ENCODE data around the gene MXD3. TPM values are rescaled to one million over a fixed set of nuclear protein-coding genes. Genes with fewer than 3 reads are reported as not detected.

MXD3 gene
- total RNA-seq, 1 donor from 2014 or later, result 31.1 TPM

GRCh38 chr5:177330991-177331842 lies 19.5 kb upstream of the MXD3 start:
- Histone ChIP-seq H3F3A (ENCODE audit: low read depth) (no peaks in the 10 kb centered on the region), H4K20me1 (ENCODE audit: low read depth) (peaks cover 3% of the 10 kb centered on the region), H3K4me1 (no peaks in the 10 kb centered on the region), H2AFZ (replicated peaks) (no peak overlapping the region), H3K9me3 (ENCODE audit: low read depth) (no peaks in the 10 kb centered on the region), H3K27me3 (no peaks in the 10 kb centered on the region), H3K27ac (no peak overlapping the region), H3K79me2 (ENCODE audit: low read depth) (no peaks in the 10 kb centered on the region), H3K36me3 (no peaks in the 10 kb centered on the region), H3K4me2 (no peak overlapping the region), H3K9ac (no peak overlapping the region), H3K4me3 (no peak overlapping the region)
- TF ChIP-seq EZH2 (IDR thresholded peaks at IDR 0.05), result no peak
- no peak for TF ChIP-seq CTCF (IDR thresholded peaks at IDR 0.05)
- TF ChIP-seq EZH2phosphoT487 (IDR thresholded peaks at IDR 0.05), result no peak
- no peak for DNase-seq (ENCODE audit: low spot score)
- peaks cover 11% of the 10 kb centered on the region for H3K36me3 Mint-ChIP-seq
- H3K27me3 Mint-ChIP-seq (ENCODE audit: insufficient read depth, low read depth), result peaks cover 9% of the 10 kb centered on the region
- no peak overlapping the region for H3K27ac Mint-ChIP-seq
- no peak overlapping the region for H3K4me3 Mint-ChIP-seq
- no peaks in the 10 kb centered on the region for H3K9me3 Mint-ChIP-seq
- peaks cover 1% of the 10 kb centered on the region for H3K4me1 Mint-ChIP-seq

- no peak for TF ChIP-seq EZH2 (IDR thresholded peaks at IDR 0.05)
- TF ChIP-seq EZH2phosphoT487 (IDR thresholded peaks at IDR 0.05), result no peak
- no peak for TF ChIP-seq CTCF (IDR thresholded peaks at IDR 0.05)
- H3K4me3 Mint-ChIP-seq, result no peak overlapping the region
- H3K36me3 Mint-ChIP-seq, result peaks cover 11% of the 10 kb centered on the region
- H3K27ac Mint-ChIP-seq, result no peak overlapping the region
- Histone ChIP-seq H3K4me1 (no peaks in the 10 kb centered on the region), H2AFZ (replicated peaks) (no peak overlapping the region), H3K27me3 (no peaks in the 10 kb centered on the region), H3K4me3 (no peak overlapping the region), H3K4me2 (no peak overlapping the region), H3F3A (ENCODE audit: low read depth) (no peaks in the 10 kb centered on the region), H3K9me3 (ENCODE audit: low read depth) (no peaks in the 10 kb centered on the region), H3K9ac (no peak overlapping the region), H3K27ac (no peak overlapping the region), H3K79me2 (ENCODE audit: low read depth) (no peaks in the 10 kb centered on the region), H3K36me3 (no peaks in the 10 kb centered on the region), H4K20me1 (ENCODE audit: low read depth) (peaks cover 3% of the 10 kb centered on the region)
- no peak for DNase-seq (ENCODE audit: low spot score)
- peaks cover 8% of the 10 kb centered on the region for H3K27me3 Mint-ChIP-seq (ENCODE audit: insufficient read depth, low read depth)
- H3K9me3 Mint-ChIP-seq, result no peaks in the 10 kb centered on the region
- peaks cover 7% of the 10 kb centered on the region for H3K4me1 Mint-ChIP-seq
Observed at GRCh38 chr5:177329883-177330282, 18.2 kb upstream of the MXD3 start.

GRCh38 chr5:177328545-177329231 lies 17.0 kb upstream of the MXD3 start:
- Histone ChIP-seq H3K27ac (no peak overlapping the region), H3K4me3 (no peak overlapping the region), H3K4me1 (no peaks in the 10 kb centered on the region), H4K20me1 (ENCODE audit: low read depth) (peaks cover 3% of the 10 kb centered on the region), H3K9me3 (ENCODE audit: low read depth) (no peaks in the 10 kb centered on the region), H3F3A (ENCODE audit: low read depth) (no peaks in the 10 kb centered on the region), H3K9ac (no peak overlapping the region), H3K4me2 (no peak overlapping the region), H3K79me2 (ENCODE audit: low read depth) (no peaks in the 10 kb centered on the region), H2AFZ (replicated peaks) (no peak overlapping the region), H3K27me3 (no peaks in the 10 kb centered on the region), H3K36me3 (no peaks in the 10 kb centered on the region)
- peaks cover 7% of the 10 kb centered on the region for H3K4me1 Mint-ChIP-seq
- H3K27me3 Mint-ChIP-seq (ENCODE audit: insufficient read depth, low read depth), result peaks cover 5% of the 10 kb centered on the region
- TF ChIP-seq EZH2phosphoT487 (IDR thresholded peaks at IDR 0.05), result no peak
- no peak for TF ChIP-seq EZH2 (IDR thresholded peaks at IDR 0.05)
- TF ChIP-seq CTCF (IDR thresholded peaks at IDR 0.05), result no peak
- H3K9me3 Mint-ChIP-seq, result no peaks in the 10 kb centered on the region
- H3K27ac Mint-ChIP-seq, result peak overlapping the region; percentile 35
- peaks cover 12% of the 10 kb centered on the region for H3K36me3 Mint-ChIP-seq
- no peak overlapping the region for H3K4me3 Mint-ChIP-seq
- no peak for DNase-seq (ENCODE audit: low spot score)

Data from neural progenitor cell (in vitro differentiated cells).